A549 (cell line): ENCODE measurements around the gene PITX3.

Source experiments
- CHD4 ChIP-seq: fragments of 200-600 bp; sonication (generic); IDR thresholded peaks from 2 replicates; pipeline ENCODE4 v1.6.1; 2016; ENCODE audit warnings: antibody characterized with exemption, mild to moderate bottlenecking, borderline replicate concordance
- EP300 ChIP-seq, 2 experiments: fragments of >200 bp; sonication (Bioruptor Twin); formaldehyde crosslinking; IDR thresholded peaks; 2 replicates in 1 of 2; 3 replicates in 1 of 2; pipeline ENCODE4 v1.6.1; 2016 to 2017
- ESRRA ChIP-seq: fragments of 150-350 bp; IDR thresholded peaks from 2 replicates; pipeline ENCODE4 v1.6.1; 2014; ENCODE audit warnings: mild to moderate bottlenecking, low read length, borderline replicate concordance
- JUN ChIP-seq, 2 experiments: fragments of >200 bp; sonication (Bioruptor Twin); formaldehyde crosslinking; IDR thresholded peaks; 2 replicates in 1 of 2; 3 replicates in 1 of 2; pipeline ENCODE4 v1.6.1; 2016 to 2017
- MAX ChIP-seq: IDR thresholded peaks from 2 replicates; pipeline ENCODE4 v1.6.1; 2012
- MAZ ChIP-seq: fragments of 150-350 bp; IDR thresholded peaks from 2 replicates; pipeline ENCODE4 v1.6.1; 2014; ENCODE audit warnings: antibody characterized with exemption, low read depth, low read length, borderline replicate concordance
- NR3C1 ChIP-seq: fragments of >200 bp; sonication (Bioruptor Twin); formaldehyde crosslinking; IDR thresholded peaks from 3 replicates; pipeline ENCODE4 v1.6.1; 2017
- RCOR1 ChIP-seq: fragments of 150-350 bp; IDR thresholded peaks from 2 replicates; pipeline ENCODE4 v1.6.1; 2014; ENCODE audit warnings: antibody characterized with exemption, low read length, low read depth
- RFX5 ChIP-seq: fragments of 450-650 bp; IDR thresholded peaks from 2 replicates; pipeline ENCODE4 v1.7.1; 2014; ENCODE audit warnings: antibody characterized with exemption, mild to moderate bottlenecking, moderate library complexity
- RNF2 ChIP-seq: fragments of 200-600 bp; sonication (generic); IDR thresholded peaks from 2 replicates; pipeline ENCODE4 v1.6.1; 2016; ENCODE audit warnings: low read depth, mild to moderate bottlenecking, antibody characterized with exemption, moderate library complexity, borderline replicate concordance
- TP53 ChIP-seq: fragments of 250-450 bp; sonication (Bioruptor Pico); IDR thresholded peaks from 2 replicates; pipeline ENCODE4 v1.5.0; 2021; ENCODE audit warnings: mild to moderate bottlenecking, moderate library complexity
- ZNF302 ChIP-seq: fragments of 250-450 bp; sonication (Bioruptor Pico); IDR thresholded peaks from 2 replicates; pipeline ENCODE4 v1.9.0; 2021; ENCODE audit warnings: inconsistent platforms, mild to moderate bottlenecking, moderate library complexity
- TF ChIP-seq, protein P1 (sequence below): fragments of >200 bp; sonication (Bioruptor Twin); formaldehyde crosslinking; IDR thresholded peaks from 3 replicates; pipeline ENCODE4 v1.5.1; 2016
- TF ChIP-seq, protein P2 (sequence below): fragments of >200 bp; sonication (Bioruptor Twin); formaldehyde crosslinking; IDR thresholded peaks from 3 replicates; pipeline ENCODE4 v1.6.1; 2016

- TF ChIP-seq TP53 (CRISPR knock-in tag) (no peak), MAX (no peak), EP300 (IDR thresholded peaks at IDR 0.05) (no peak), MAZ (no peak), ESRRA (no peak), JUN (IDR thresholded peaks at IDR 0.05) (no peak), NR3C1 (no peak), CHD4 (no peak), ZNF302 (CRISPR knock-in tag) (no peak), RNF2 (no peak), RCOR1 (no peak), RFX5 (no peak)
- TF ChIP-seq, protein P1, sequence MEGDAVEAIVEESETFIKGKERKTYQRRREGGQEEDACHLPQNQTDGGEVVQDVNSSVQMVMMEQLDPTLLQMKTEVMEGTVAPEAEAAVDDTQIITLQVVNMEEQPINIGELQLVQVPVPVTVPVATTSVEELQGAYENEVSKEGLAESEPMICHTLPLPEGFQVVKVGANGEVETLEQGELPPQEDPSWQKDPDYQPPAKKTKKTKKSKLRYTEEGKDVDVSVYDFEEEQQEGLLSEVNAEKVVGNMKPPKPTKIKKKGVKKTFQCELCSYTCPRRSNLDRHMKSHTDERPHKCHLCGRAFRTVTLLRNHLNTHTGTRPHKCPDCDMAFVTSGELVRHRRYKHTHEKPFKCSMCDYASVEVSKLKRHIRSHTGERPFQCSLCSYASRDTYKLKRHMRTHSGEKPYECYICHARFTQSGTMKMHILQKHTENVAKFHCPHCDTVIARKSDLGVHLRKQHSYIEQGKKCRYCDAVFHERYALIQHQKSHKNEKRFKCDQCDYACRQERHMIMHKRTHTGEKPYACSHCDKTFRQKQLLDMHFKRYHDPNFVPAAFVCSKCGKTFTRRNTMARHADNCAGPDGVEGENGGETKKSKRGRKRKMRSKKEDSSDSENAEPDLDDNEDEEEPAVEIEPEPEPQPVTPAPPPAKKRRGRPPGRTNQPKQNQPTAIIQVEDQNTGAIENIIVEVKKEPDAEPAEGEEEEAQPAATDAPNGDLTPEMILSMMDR: no peak
- TF ChIP-seq, protein P2, sequence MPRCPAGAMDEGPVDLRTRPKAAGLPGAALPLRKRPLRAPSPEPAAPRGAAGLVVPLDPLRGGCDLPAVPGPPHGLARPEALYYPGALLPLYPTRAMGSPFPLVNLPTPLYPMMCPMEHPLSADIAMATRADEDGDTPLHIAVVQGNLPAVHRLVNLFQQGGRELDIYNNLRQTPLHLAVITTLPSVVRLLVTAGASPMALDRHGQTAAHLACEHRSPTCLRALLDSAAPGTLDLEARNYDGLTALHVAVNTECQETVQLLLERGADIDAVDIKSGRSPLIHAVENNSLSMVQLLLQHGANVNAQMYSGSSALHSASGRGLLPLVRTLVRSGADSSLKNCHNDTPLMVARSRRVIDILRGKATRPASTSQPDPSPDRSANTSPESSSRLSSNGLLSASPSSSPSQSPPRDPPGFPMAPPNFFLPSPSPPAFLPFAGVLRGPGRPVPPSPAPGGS: no peak
Observed at GRCh38 chr10:102268375-102268888, 27.1 kb upstream of the PITX3 start.
